Mesenchymal stem cell (in vitro differentiated cells and primary cell): ENCODE results near the gene EXOC3.

Source experiments
- DNase-seq: peaks from one replicate; pipeline ENCODE4 v3.0.0-alpha.2; 2013
- H2AFZ ChIP-seq: one replicate; pipeline ENCODE4 v1.6.1; 2013; ENCODE audit warnings: low read depth, mild to moderate bottlenecking, control low read depth, inconsistent platforms, low read length, moderate library complexity
- H2AK5ac ChIP-seq: 2 replicates; pipeline ENCODE4 v1.6.1; 2013; ENCODE audit warnings: low read length, moderate library complexity, mild to moderate bottlenecking, inconsistent platforms; ENCODE audit not compliant: severe bottlenecking
- H2BK120ac ChIP-seq: one replicate; pipeline ENCODE4 v1.6.1; 2013; ENCODE audit warnings: low read depth, mild to moderate bottlenecking, inconsistent platforms, low read length, moderate library complexity
- H2BK12ac ChIP-seq, 2 experiments: one replicate each; pipeline ENCODE4 v1.6.1; 2013; ENCODE audit warnings: inconsistent platforms in 2 of 2, low read length in 2 of 2, mild to moderate bottlenecking in 2 of 2, moderate library complexity in 2 of 2, control low read depth in 1 of 2
- H2BK15ac ChIP-seq: one replicate; pipeline ENCODE4 v1.6.1; 2013; ENCODE audit warnings: mild to moderate bottlenecking, low read depth, inconsistent platforms; ENCODE audit not compliant: poor library complexity, severe bottlenecking
- H2BK5ac ChIP-seq: 2 replicates; pipeline ENCODE4 v1.6.1; 2013; ENCODE audit warnings: low read depth, mild to moderate bottlenecking, low read length, control low read depth, inconsistent platforms; ENCODE audit not compliant: poor library complexity, severe bottlenecking
- H3K14ac ChIP-seq, 2 experiments: one replicate each; pipeline ENCODE4 v1.6.1; 2013; ENCODE audit warnings: inconsistent platforms in 2 of 2, low read length in 2 of 2, control low read depth in 1 of 2, mild to moderate bottlenecking in 1 of 2, moderate library complexity in 1 of 2
- H3K18ac ChIP-seq, 2 experiments: one replicate each; pipeline ENCODE4 v1.6.1; 2013; ENCODE audit warnings: inconsistent platforms in 2 of 2, low read length in 2 of 2, control low read depth in 1 of 2, low read depth in 1 of 2, mild to moderate bottlenecking in 1 of 2
- H3K23ac ChIP-seq, 2 experiments: one replicate each; pipeline ENCODE4 v1.6.1; 2013; ENCODE audit warnings: inconsistent platforms in 2 of 2, low read length in 2 of 2, mild to moderate bottlenecking in 2 of 2, moderate library complexity in 2 of 2, control low read depth in 1 of 2
- H3K27ac ChIP-seq: 2 replicates; pipeline ENCODE4 v1.5.1; 2013; ENCODE audit warnings: mild to moderate bottlenecking, moderate library complexity, low read length, control low read depth, inconsistent platforms; ENCODE audit not compliant: poor library complexity, severe bottlenecking
- H3K27me3 ChIP-seq, 2 experiments: 2 replicates each; pipeline versions ENCODE4 v1.6.1 to v1.7.0; 2013; ENCODE audit warnings: low read length in 2 of 2, mild to moderate bottlenecking in 2 of 2, moderate library complexity in 2 of 2, control low read depth in 1 of 2, inconsistent platforms in 1 of 2; ENCODE audit not compliant: control insufficient read depth in 1 of 2, insufficient read depth in 1 of 2
- H3K36me3 ChIP-seq, 2 experiments: 2 replicates each; pipeline versions ENCODE4 v1.6.1 to v1.7.0; 2013; ENCODE audit warnings: low read length in 2 of 2, control low read depth in 1 of 2, inconsistent platforms in 1 of 2, low read depth in 1 of 2, mild to moderate bottlenecking in 1 of 2; ENCODE audit not compliant: insufficient read depth in 2 of 2, control insufficient read depth in 1 of 2
- H3K4ac ChIP-seq, 2 experiments: one replicate each; pipeline ENCODE4 v1.6.1; 2013; ENCODE audit warnings: inconsistent platforms in 2 of 2, low read length in 2 of 2, mild to moderate bottlenecking in 2 of 2, moderate library complexity in 2 of 2, control low read depth in 1 of 2, low read depth in 1 of 2
- H3K4me1 ChIP-seq: 2 replicates; pipeline ENCODE4 v1.6.1; 2013; ENCODE audit warnings: low read depth, low read length, control low read depth; ENCODE audit not compliant: control insufficient read depth, insufficient read depth
- H3K4me2 ChIP-seq: 2 replicates; pipeline ENCODE4 v1.6.1; 2013; ENCODE audit warnings: low read length, mild to moderate bottlenecking, inconsistent platforms; ENCODE audit not compliant: poor library complexity, severe bottlenecking
- H3K4me3 ChIP-seq, 2 experiments: 2 replicates each; pipeline versions ENCODE4 v1.5.1 to v1.7.0; 2013; ENCODE audit warnings: low read length in 2 of 2, mild to moderate bottlenecking in 2 of 2, control low read depth in 1 of 2, low read depth in 1 of 2; ENCODE audit not compliant: insufficient read depth in 1 of 2
- H3K79me1 ChIP-seq: replicated peaks from 2 replicates; pipeline ENCODE4 v1.6.1; 2013; ENCODE audit warnings: mild to moderate bottlenecking, control low read depth, low read length, inconsistent platforms; ENCODE audit not compliant: poor library complexity, severe bottlenecking
- H3K9ac ChIP-seq: 2 replicates; pipeline ENCODE4 v1.7.0; 2013; ENCODE audit warnings: mild to moderate bottlenecking, low read length, moderate library complexity
- H3K9me3 ChIP-seq: 2 replicates; pipeline ENCODE4 v1.7.0; 2013; ENCODE audit warnings: mild to moderate bottlenecking, low read length; ENCODE audit not compliant: control insufficient read depth
- H4K8ac ChIP-seq: one replicate; pipeline ENCODE4 v1.6.1; 2013; ENCODE audit warnings: inconsistent platforms, mild to moderate bottlenecking, low read length, moderate library complexity
- H4K91ac ChIP-seq: one replicate; pipeline ENCODE4 v1.6.1; 2013; ENCODE audit warnings: mild to moderate bottlenecking, low read length, inconsistent platforms
- WGBS: methylation state at CpG from one replicate; pipeline ENCODE4 v1.1.7; 2013; ENCODE audit warnings: mixed read lengths; 5-methylcytosine and 5-hydroxymethylcytosine counted together

The EXOC3 gene

DNA sequence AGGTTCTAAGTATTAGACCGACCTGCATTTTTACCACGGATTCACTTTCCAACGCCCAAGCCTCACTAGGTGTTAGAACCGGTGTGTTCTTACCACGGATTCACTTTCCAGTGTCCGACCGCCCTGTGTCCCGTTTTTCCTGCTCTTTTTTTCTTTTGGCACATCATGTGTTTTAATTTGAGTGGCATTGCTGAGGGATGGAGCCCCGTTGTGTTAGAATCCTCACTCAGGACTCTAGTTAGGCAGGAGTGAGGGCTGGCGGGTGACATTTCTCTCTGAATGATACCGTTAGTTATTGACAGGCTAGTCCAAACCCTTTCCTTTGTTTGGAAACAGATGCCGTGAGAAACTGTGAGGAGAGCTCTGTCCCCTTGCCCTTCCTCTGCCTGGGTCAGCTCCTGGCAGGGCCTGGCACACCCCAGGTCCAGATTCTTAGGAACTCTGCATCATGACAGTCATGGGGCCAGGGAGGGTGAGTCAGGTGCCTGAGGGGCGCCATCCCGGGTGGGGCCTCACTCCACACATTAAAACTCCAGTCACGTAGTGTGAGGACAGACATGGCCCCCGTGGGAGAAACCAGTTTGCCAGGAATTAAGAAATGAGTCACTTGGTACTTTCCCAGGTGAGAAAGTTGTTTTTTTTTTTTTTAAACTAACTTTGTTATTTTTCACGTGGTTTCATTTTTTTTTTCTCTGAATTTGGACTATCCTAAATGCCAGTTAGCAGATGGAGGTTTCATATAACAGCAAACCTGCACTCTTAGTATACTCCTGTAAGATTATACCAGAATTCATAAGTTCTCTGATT lies 15.8 kb downstream of the EXOC3 start:
- no peak overlapping the region for H3K27ac ChIP-seq
- WGBS = 94% methylated on average over 14 of the region's 17 CpGs
- peak overlapping the region; percentile 78 for H3K9ac ChIP-seq
- H3K4me2 ChIP-seq = no peak overlapping the region
- H3K4me1 ChIP-seq = peaks cover 5% of the 10 kb centered on the region
- H3K27me3 ChIP-seq = no peaks in the 10 kb centered on the region
- no peak overlapping the region for H3K18ac ChIP-seq
- H3K14ac ChIP-seq = no peak overlapping the region
- no peak overlapping the region for H4K8ac ChIP-seq
- H3K23ac ChIP-seq = no peak overlapping the region
- no peak overlapping the region for H3K4me3 ChIP-seq
- H3K36me3 ChIP-seq = peaks cover 60 to 89% of the 10 kb centered on the region in 2 experiments
- no peaks in the 10 kb centered on the region for H3K9me3 ChIP-seq
- no peak overlapping the region for H2BK12ac ChIP-seq
- no peak overlapping the region for H2BK15ac ChIP-seq
- no peak overlapping the region for H2BK5ac ChIP-seq
- peak; percentile 38 for DNase-seq
- no peak overlapping the region for H3K4ac ChIP-seq
- H2BK120ac ChIP-seq = no peak overlapping the region
- peaks cover 47% of the 10 kb centered on the region for H3K79me1 ChIP-seq
- H4K91ac ChIP-seq = no peak overlapping the region
- no peak overlapping the region for H2AK5ac ChIP-seq
- H2AFZ ChIP-seq = no peak overlapping the region

DNA sequence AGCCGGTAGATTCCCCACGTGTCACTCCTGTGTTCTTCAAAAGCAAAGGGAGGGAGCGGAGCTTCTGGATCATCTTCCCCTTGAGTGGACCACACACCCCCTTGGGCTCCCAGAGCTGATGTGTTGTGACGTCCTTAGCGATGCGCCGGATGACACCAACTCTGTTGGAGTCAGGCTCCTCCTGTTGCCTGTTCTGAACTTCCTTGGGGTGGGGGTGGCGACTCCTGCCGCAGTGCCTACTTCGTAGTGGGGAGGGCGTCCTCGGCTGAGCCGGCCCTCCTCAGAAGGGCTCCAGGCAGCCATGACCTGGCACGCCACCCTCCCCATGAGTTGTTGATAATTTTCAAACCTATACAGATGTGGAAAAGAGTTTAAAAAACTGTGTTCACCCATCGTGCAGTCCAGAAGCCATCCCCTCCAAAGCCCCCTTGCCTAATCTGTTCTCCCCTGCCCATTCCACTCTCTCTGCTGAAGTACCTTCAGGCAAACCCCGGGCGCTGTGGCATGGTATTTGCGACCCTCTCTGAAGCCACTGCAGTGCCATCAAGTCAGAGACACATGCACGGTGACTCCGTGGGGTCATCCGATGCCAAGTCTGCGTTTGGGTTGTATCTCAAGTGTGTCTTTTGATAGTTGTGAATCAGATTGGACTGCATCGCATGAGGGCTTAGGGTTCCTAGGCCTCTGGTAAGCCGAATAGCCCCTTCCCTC lies 16.7 kb downstream of the EXOC3 start:
- no peak for DNase-seq
- Histone ChIP-seq H3K27me3 (no peaks in the 10 kb centered on the region), H4K91ac (no peak overlapping the region), H3K4ac (no peak overlapping the region), H3K4me1 (peaks cover 5% of the 10 kb centered on the region), H3K14ac (no peak overlapping the region), H3K9me3 (no peaks in the 10 kb centered on the region), H2AFZ (no peak overlapping the region), H3K4me3 (no peak overlapping the region), H3K36me3 (peaks cover 63 to 89% of the 10 kb centered on the region in 2 experiments), H3K79me1 (peaks cover 42% of the 10 kb centered on the region), H3K4me2 (no peak overlapping the region), H2BK15ac (no peak overlapping the region), H3K9ac (peak overlapping the region; percentile 78), H3K18ac (no peak overlapping the region), H3K23ac (no peak overlapping the region), H2BK120ac (no peak overlapping the region), H2BK5ac (no peak overlapping the region), H4K8ac (no peak overlapping the region), H3K27ac (no peak overlapping the region), H2BK12ac (no peak overlapping the region), H2AK5ac (no peak overlapping the region)
- WGBS = 96% methylated on average over 21 of the region's 24 CpGs

DNA sequence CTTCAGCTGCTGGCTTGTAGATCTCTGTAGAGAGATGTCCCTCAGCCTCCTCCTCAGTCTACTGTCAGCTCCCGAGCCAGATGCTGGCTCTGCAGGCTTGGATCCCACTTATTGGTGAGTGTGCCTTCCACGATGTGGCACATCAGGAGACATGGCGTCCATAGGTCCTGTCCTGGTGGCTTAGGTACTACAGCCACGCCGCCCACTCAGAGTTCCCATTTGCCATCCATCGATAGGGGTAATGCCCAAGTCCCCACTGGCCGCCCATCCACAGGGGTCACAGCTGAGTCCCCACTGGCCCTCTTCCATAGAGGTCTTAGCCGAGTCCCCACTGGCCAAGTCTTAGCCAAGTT lies 17.3 kb downstream of the EXOC3 start:
- Histone ChIP-seq H4K91ac (no peak overlapping the region), H3K27me3 (no peaks in the 10 kb centered on the region), H3K9ac (no peak overlapping the region), H3K27ac (no peak overlapping the region), H2BK5ac (no peak overlapping the region), H2AFZ (no peak overlapping the region), H4K8ac (no peak overlapping the region), H3K4me1 (peaks cover 5% of the 10 kb centered on the region), H3K4me2 (no peak overlapping the region), H3K79me1 (peaks cover 37% of the 10 kb centered on the region), H3K4me3 (no peak overlapping the region), H3K14ac (no peak overlapping the region), H3K4ac (no peak overlapping the region), H3K9me3 (no peaks in the 10 kb centered on the region), H3K23ac (no peak overlapping the region), H2BK12ac (no peak overlapping the region), H2BK15ac (no peak overlapping the region), H2AK5ac (no peak overlapping the region), H3K36me3 (peaks cover 63 to 88% of the 10 kb centered on the region in 2 experiments), H2BK120ac (no peak overlapping the region), H3K18ac (no peak overlapping the region)
- WGBS = 91% methylated on average over 8 of the region's 8 CpGs
- no peak for DNase-seq

DNA sequence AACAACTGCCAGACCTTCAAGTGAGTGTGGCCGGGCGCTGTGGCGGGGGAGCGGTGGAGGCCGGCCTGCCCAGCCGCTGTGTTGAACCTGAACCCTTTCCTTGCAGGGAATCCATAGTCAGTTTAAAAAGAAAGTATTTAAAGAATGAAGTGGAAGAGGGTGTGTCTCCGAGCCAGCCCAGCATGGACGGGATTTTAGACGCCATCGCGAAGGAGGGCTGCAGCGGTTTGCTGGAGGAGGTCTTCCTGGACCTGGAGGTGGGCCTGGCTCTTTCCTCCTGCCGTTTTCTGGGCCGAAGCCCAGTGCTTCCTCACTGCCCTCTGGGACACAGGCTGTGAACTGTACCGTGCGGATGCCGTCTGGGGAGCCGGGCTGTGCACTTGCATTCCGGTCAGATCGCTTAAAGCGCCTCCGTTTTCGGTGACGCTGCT lies 19.1 kb downstream of the EXOC3 start:
- no peak for DNase-seq

More for the DNA sequence above, 19.1 kb downstream of the EXOC3 start:
- Histone ChIP-seq H3K4me1 (peaks cover 4% of the 10 kb centered on the region), H4K91ac (no peak overlapping the region), H2BK120ac (no peak overlapping the region), H2AFZ (no peak overlapping the region), H3K36me3 (peaks cover 72 to 90% of the 10 kb centered on the region in 2 experiments), H3K79me1 (peaks cover 29% of the 10 kb centered on the region), H3K4me2 (no peak overlapping the region), H2BK12ac (no peak overlapping the region), H3K9ac (no peak overlapping the region), H3K9me3 (no peaks in the 10 kb centered on the region), H3K4ac (no peak overlapping the region), H3K4me3 (no peak overlapping the region), H3K23ac (no peak overlapping the region), H2AK5ac (no peak overlapping the region), H2BK15ac (no peak overlapping the region), H4K8ac (no peak overlapping the region), H3K27ac (no peak overlapping the region), H3K27me3 (no peaks in the 10 kb centered on the region), H3K18ac (no peak overlapping the region), H3K14ac (no peak overlapping the region), H2BK5ac (no peak overlapping the region)
- 95% methylated on average over 17 of the region's 24 CpGs for WGBS
